Hindlimb muscle (tissue), 1 donor: Measurements from ENCODE around the gene MMP15. TPM values are rescaled to one million over a fixed set of nuclear protein-coding genes. Genes with fewer than 3 reads are reported as not detected.
"Not testable (repeated sequence)": the region's sequence is repeated elsewhere in the genome, so short reads cannot be mapped to it uniquely, and the experiment has no call there.

Source experiments
- DNase-seq: peaks from one replicate; pipeline ENCODE4 v3.0.0-alpha.2; 2013
- polyA plus RNA-seq: library from polyadenylated mRNA; unstranded; fragments of 120-200 nt; gene quantifications from one replicate; pipeline ENCODE4 v1.2.1, GENCODE V29; 2013; ENCODE audit not compliant: insufficient read length

MMP15 gene
- polyA plus RNA-seq, 1 donor, result 29.5 TPM

- DNase-seq, result no peak
Measured at GRCh38 chr16:58087209-58087913, 61.8 kb downstream of the MMP15 start.

- DNase-seq, result peak; percentile 40
Measured at GRCh38 chr16:58088091-58088490, 62.5 kb downstream of the MMP15 start.

- not testable (repeated sequence) for DNase-seq
Measured at GRCh38 chr16:58090396-58090795, 64.8 kb downstream of the MMP15 start.

- DNase-seq, result no peak
Measured at GRCh38 chr16:58094026-58094425, 68.5 kb downstream of the MMP15 start.

- no peak for DNase-seq
Measured at GRCh38 chr16:58094791-58095574, 69.4 kb downstream of the MMP15 start.

- DNase-seq, result not testable (repeated sequence)
Measured at GRCh38 chr16:58095575-58095960, 70.0 kb downstream of the MMP15 start.

GRCh38 chr16:58096249-58096648, 70.7 kb downstream of the MMP15 start:
- DNase-seq, result no peak

Other genes starting within 250 kb of the MMP15 start
- 26.8 TPM for gene KIFC3, start 223.3 kb upstream of the MMP15 start, polyA plus RNA-seq
- not detected for gene CNGB1, start 54.6 kb upstream of the MMP15 start, polyA plus RNA-seq
- 8.0 TPM for gene ZNF319, start 25.1 kb upstream of the MMP15 start, polyA plus RNA-seq
- gene USB1, start 24.3 kb upstream of the MMP15 start, polyA plus RNA-seq, result 15.7 TPM
- 47.5 TPM for gene CFAP20, start 103.6 kb downstream of the MMP15 start, polyA plus RNA-seq
- 85.3 TPM for gene CSNK2A2, start 172.4 kb downstream of the MMP15 start, polyA plus RNA-seq